Activated T-cell treated with anti-CD3 and anti-CD28 coated beads, Interleukin-2, amount 50 U/mL, for 24 hours (primary cell): ENCODE data around the gene FLG2.
"Not testable (repeated sequence)": the region's sequence is repeated elsewhere in the genome, so short reads cannot be mapped to it uniquely, and the experiment has no call there.

Experiments
- DNase-seq: peaks from one replicate; pipeline ENCODE4 v3.0.0-alpha.2; 2020
- H3K27ac Mint-ChIP-seq: 2 replicates; pipeline ENCODE4 v1.8.0; 2020; ENCODE audit warnings: mild to moderate bottlenecking, mixed read lengths
- H3K27me3 Mint-ChIP-seq: 2 replicates; pipeline ENCODE4 v1.8.0; 2020; ENCODE audit warnings: mixed read lengths
- H3K36me3 Mint-ChIP-seq: 2 replicates; pipeline ENCODE4 v1.8.0; 2020; ENCODE audit warnings: low read depth, mixed read lengths
- H3K4me1 Mint-ChIP-seq: 2 replicates; pipeline ENCODE4 v1.8.0; 2020; ENCODE audit warnings: low read depth, mixed read lengths
- H3K4me3 Mint-ChIP-seq: 2 replicates; pipeline ENCODE4 v1.8.0; 2020; ENCODE audit warnings: mild to moderate bottlenecking, moderate library complexity, mixed read lengths
- H3K9me3 Mint-ChIP-seq: 2 replicates; pipeline ENCODE4 v1.8.0; 2020; ENCODE audit warnings: mixed read lengths

The FLG2 gene

DNA sequence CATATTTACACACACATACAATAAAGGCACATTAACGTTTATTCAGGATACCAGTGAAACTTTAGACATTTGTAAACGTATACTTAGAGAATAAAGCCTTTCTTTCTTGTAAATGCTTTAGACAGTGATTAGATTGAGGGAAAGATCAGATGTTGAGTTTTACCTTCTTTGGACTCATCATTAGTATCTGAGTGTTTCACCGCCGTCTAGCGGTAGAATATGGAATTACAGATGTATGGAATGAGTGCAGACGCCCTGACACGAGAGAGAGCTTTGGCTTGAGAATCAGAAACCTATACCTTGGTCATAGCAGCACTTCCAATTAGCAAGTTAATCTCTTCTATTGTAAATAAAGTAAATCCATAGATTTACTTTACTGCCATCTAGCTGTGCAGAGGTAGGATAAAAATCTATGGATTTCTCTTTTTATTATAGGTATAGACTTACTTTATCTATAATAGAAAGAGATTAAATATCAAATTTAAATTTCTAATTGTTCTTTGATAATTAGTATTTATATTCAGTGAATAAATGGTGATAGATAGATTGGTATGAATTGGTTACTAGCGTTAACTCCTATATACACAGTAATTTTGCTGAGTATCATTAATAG, 12.6 kb downstream of the FLG2 start:
- H3K27ac Mint-ChIP-seq = no peak overlapping the region
- no peak overlapping the region for H3K4me3 Mint-ChIP-seq
- H3K36me3 Mint-ChIP-seq = no peaks in the 10 kb centered on the region
- no peak for DNase-seq
- no peaks in the 10 kb centered on the region for H3K9me3 Mint-ChIP-seq
- H3K4me1 Mint-ChIP-seq = peaks cover 6% of the 10 kb centered on the region
- H3K27me3 Mint-ChIP-seq = peaks cover 24% of the 10 kb centered on the region

DNA sequence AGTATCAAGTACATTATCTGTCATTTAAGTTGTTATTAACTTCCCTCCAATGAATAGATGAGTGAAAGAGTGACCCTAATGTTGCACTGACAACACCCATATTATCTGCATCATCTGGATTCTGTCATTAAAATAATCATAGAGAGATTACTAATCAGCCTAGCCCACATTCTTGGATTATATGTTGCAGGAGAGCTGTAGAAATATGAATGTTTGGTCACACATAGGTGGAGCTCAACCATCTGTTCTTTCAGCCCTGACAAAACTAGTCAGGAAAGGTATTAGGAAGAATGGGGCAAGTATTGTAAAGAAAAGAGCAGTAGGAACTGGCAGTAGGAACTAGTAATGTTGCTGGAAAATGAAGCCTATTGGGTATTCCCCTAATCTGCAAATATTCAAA, 15.4 kb downstream of the FLG2 start:
- Mint-ChIP-seq H3K27ac (no peak overlapping the region), H3K4me1 (peaks cover 6% of the 10 kb centered on the region), H3K9me3 (no peaks in the 10 kb centered on the region), H3K4me3 (no peak overlapping the region), H3K27me3 (peaks cover 33% of the 10 kb centered on the region), H3K36me3 (no peaks in the 10 kb centered on the region)
- DNase-seq = no peak

DNA sequence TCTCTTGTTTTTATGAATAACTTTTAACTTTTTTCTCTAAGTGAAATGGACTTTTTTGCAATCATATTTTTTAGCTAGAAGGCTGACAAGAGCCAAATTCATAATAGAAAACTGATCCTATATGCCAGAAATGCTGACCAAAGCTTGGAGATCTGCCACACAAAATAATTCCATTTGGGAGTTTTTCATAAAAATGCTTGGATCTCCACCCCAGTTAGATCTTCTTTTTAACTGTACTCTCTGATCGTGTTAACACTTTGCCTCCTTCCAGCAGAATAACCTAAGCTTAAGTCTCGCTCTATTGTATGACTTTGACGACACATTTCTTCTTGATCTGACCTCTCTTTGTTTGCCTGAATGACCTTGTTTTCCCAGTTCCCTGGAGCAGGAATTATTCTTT, 16.8 kb downstream of the FLG2 start:
- H3K4me3 Mint-ChIP-seq = no peak overlapping the region
- H3K27me3 Mint-ChIP-seq = peaks cover 36% of the 10 kb centered on the region
- no peaks in the 10 kb centered on the region for H3K9me3 Mint-ChIP-seq
- H3K4me1 Mint-ChIP-seq = peaks cover 6% of the 10 kb centered on the region
- no peak overlapping the region for H3K27ac Mint-ChIP-seq
- H3K36me3 Mint-ChIP-seq = no peaks in the 10 kb centered on the region
- no peak for DNase-seq

DNA sequence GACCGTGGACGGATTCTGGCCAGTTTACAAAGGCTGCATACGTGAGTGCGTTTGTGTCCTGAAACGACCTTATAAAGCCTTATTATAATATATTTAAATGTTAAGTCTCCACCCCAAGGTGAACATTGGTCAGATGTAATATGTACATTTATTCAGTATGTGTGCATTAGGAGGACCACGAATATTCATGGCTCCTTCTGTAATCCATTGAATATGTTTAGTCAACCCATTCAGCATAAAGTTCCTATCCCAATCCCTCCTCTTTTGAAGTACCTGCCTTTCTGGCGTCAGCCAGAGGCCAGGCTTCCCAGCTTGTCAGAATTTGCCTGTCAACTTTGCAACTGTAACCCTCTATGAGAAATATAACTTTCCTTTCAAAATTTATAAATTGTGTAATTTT, 24.4 kb downstream of the FLG2 start:
- Mint-ChIP-seq H3K9me3 (no peaks in the 10 kb centered on the region), H3K4me3 (no peak overlapping the region), H3K36me3 (no peaks in the 10 kb centered on the region), H3K4me1 (no peaks in the 10 kb centered on the region), H3K27me3 (peaks cover 25% of the 10 kb centered on the region), H3K27ac (no peak overlapping the region)
- no peak for DNase-seq

DNA sequence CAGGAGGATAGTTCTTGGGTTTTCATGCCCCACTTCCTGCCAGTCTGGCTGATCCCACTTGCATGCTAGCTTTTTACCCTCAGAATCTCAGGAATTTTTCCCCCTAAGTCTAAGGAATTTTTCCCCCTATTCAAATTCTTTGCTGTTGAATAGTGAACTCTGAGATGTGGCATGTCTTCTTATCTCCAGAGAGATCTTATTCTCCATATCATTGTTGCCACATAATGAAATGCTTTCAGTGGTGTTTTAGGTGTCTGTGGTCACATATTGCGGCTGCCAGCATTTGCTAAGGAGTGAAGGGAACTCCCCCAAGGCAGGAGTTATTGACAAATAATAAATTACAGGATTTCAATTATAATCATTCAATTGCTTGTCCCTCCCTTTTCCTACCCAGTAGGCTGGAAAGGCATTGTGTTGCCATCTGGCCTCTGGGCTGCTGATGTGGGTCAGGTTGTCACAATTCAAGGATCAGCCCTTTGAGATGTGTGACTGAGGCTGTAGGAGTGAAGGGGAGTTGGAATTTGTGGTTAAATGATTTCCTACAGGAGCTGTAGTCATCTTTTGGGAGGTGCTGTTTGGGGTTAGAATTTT, 30.9 kb downstream of the FLG2 start:
- Mint-ChIP-seq H3K27ac (no peak overlapping the region), H3K4me3 (no peak overlapping the region), H3K36me3 (no peaks in the 10 kb centered on the region), H3K4me1 (no peaks in the 10 kb centered on the region), H3K27me3 (peaks cover 7% of the 10 kb centered on the region), H3K9me3 (no peaks in the 10 kb centered on the region)
- no peak for DNase-seq

DNA sequence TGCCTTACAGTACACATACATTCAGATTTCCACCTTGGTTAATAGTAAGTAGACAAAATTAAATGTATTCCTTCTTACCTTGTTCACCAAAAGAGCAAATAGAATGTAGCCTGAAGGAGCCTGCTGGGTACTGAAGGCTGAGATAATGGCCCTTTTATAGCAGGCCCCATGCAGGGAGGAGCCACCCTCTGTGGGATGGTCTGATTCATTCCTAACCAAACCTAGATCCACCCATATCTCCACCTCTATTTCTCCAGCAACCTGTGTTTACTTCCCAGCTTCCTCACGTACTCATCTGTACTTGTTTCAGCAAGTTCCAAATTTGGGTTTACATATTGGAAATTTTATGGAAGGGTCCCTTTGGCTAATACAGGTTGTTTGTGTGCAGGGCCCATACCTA, 34.7 kb downstream of the FLG2 start, which contains the start of gene FLG:
Gene FLG (minus strand): TSS at position 129 of the 400 bp plus-strand sequence. CDS start 9,783 bp downstream, outside the sequence.
- no peaks in the 10 kb centered on the region for H3K4me1 Mint-ChIP-seq
- H3K27ac Mint-ChIP-seq = no peak within 1 kb of the TSS
- no peaks in the 10 kb centered on the region for H3K36me3 Mint-ChIP-seq
- no peaks in the 10 kb centered on the region for H3K9me3 Mint-ChIP-seq
- peaks cover 3% of the 10 kb centered on the region for H3K27me3 Mint-ChIP-seq
- H3K4me3 Mint-ChIP-seq = no peak within 1 kb of the TSS
- DNase-seq = no peak

DNA sequence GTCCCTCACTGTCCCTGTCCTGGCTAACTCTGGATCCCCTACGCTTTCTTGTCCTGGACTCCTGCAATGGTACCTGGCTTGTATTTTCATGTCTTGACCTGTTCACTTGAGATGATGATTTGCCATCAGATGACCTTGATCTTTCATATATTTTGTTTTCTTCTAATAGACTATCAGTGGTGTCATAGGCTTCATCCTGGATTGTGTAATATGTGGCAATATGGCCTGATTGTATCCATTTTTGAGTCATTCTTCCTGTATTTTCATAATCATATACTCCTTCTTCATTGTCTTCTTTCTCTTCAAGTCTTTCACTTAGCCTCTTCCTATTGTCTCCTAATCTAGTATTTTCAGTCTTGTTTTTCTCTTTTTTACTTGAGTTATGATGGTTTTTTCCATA, 45.8 kb downstream of the FLG2 start:
- no peak overlapping the region for H3K4me3 Mint-ChIP-seq
- no peaks in the 10 kb centered on the region for H3K36me3 Mint-ChIP-seq
- no peak overlapping the region for H3K27ac Mint-ChIP-seq
- H3K27me3 Mint-ChIP-seq = peaks cover 5% of the 10 kb centered on the region
- H3K4me1 Mint-ChIP-seq = no peaks in the 10 kb centered on the region
- H3K9me3 Mint-ChIP-seq = no peaks in the 10 kb centered on the region
- DNase-seq = no peak

DNA sequence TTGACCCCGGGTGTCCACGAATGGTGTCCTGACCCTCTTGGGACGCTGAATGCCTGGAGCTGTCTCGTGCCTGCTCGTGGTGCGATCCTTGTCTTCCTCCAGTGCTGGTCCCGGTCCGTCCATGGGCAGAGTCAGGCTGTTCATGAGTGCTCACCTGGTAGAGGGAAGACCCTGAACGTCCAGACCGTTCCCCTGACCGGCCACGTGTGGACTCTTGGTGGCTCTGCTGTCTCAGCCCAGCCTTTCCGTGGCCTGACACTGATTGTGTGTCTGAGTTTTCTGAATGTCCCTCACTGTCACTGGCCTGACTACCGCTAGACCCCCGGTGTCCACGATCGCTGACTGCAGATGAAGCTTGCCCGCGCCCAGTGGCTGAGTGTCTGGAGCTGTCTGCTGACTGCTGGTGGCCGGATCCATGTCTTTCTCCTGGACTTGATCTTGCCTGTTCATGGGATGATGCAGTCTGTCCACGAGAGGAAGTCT, 46.4 kb downstream of the FLG2 start:
- no peaks in the 10 kb centered on the region for H3K4me1 Mint-ChIP-seq
- H3K9me3 Mint-ChIP-seq = no peaks in the 10 kb centered on the region
- no peak for DNase-seq
- no peak overlapping the region for H3K27ac Mint-ChIP-seq
- no peaks in the 10 kb centered on the region for H3K36me3 Mint-ChIP-seq
- peaks cover 6% of the 10 kb centered on the region for H3K27me3 Mint-ChIP-seq
- no peak overlapping the region for H3K4me3 Mint-ChIP-seq

DNA sequence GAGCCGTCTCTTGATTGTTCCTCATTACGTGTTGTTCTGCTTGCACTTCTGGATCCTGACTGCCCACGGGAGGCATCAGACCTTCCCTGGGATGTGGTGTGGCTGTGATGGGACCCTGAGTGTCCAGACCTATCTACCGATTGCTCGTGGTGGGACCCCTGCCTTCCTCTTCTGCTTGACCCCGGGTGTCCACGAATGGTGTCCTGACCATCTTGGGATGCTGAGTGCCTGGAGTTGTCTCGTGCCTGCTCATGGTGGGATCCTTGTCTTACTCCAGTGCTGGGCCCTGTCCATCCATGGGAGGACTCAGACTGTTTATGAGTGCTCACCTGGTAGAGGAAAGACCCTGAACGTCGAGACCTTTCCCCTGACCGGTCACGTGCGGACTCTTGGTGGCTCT, 47.6 kb downstream of the FLG2 start:
- not testable (repeated sequence) for H3K27ac Mint-ChIP-seq, H3K27me3 Mint-ChIP-seq, H3K9me3 Mint-ChIP-seq, DNase-seq, H3K36me3 Mint-ChIP-seq, H3K4me1 Mint-ChIP-seq, H3K4me3 Mint-ChIP-seq

DNA sequence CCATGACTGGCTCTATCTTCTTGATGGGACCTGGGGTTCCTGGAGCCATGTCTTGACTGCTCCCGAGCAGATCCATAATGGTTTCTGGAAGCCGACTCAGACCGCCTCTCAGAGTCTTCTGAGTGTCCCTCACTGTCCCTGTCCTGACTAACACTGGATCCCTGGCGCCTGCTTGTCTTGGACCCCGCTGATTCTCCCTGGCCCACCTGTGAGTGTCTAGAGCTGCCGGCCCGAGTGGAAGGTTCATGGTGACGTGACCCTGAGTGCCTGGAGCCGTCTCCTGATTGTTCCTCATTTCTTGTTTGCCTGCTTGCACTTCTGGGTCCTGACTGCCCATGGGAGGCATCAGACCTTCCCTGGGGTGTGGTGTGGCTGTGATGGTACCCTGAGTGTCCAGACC, 49.9 kb downstream of the FLG2 start:
- Mint-ChIP-seq H3K4me1 (no peaks in the 10 kb centered on the region), H3K27me3 (peaks cover 8% of the 10 kb centered on the region), H3K27ac (no peak overlapping the region), H3K36me3 (no peaks in the 10 kb centered on the region), H3K4me3 (no peak overlapping the region), H3K9me3 (no peaks in the 10 kb centered on the region)
- DNase-seq = no peak

DNA sequence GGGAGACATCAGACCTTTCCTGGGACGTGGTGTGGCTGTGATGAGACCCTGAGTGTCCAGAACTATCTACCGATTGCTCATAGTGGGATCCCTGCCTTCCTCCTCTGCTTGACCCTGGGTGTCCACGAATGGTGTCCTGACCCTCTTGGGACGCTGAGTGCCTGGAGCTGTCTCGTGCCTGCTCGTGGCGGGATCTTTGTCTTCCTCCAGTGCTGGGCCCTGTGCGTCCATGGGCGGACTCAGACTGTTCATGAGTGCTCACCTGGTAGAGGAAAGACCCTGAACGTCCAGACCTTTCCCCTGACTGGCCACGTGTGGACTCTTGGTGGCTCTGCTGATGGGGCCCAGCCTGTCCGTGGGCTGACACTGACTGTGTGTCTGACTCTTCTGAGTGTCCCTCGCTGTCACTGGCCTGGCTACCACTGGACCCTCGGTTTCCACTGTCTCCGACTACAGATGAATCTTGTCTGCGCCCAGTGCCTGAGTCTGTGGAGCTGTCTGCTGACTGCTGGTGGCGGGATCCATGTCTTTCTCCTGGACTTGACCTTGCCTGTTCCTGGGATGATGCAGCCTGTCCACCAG, 50.4 kb downstream of the FLG2 start:
- H3K27ac Mint-ChIP-seq, H3K4me1 Mint-ChIP-seq, DNase-seq, H3K9me3 Mint-ChIP-seq, H3K27me3 Mint-ChIP-seq, H3K4me3 Mint-ChIP-seq, H3K36me3 Mint-ChIP-seq: not testable (repeated sequence)

DNA sequence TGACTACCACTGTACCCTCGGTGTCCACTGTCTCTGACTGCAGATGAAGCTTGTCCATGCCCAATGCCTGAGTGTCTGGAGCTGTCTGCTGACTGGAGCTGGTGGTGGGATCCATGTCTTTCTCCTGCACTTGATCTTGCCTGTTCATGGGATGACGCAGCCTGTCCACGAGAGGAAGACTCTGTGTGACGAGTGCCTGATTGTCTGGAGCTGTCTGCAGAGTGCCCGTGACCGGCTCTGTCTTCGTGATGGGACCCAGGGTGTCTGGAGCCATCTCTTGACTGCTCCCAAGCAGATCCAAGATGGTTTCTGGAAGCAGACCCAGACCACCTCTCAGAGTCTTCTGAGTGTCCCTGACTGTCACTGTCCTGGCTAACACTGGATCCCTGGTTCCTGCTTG, 51.0 kb downstream of the FLG2 start:
- H3K4me3 Mint-ChIP-seq, H3K9me3 Mint-ChIP-seq, H3K27ac Mint-ChIP-seq, DNase-seq, H3K36me3 Mint-ChIP-seq, H3K4me1 Mint-ChIP-seq, H3K27me3 Mint-ChIP-seq: not testable (repeated sequence)

DNA sequence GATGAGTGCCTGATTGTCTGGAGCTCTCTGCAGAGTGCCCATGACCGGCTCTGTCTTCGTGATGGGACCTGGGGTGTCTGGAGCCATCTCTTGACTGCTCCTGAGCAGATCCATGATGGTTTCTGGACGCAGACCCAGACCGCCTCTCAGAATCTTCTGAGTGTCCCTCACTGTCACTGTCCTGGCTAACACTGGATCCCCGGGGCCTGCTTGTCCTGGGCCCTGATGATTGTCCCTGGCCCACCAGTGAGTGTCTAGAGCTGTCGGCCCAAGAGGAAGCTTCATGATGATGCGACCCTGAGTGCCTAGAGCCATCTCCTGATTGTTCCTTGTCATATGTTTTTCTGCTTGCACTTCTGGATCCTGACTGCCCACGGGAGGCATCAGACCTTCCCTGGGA, 51.8 kb downstream of the FLG2 start:
- not testable (repeated sequence) for H3K27ac Mint-ChIP-seq, DNase-seq, H3K36me3 Mint-ChIP-seq, H3K4me1 Mint-ChIP-seq, H3K9me3 Mint-ChIP-seq, H3K27me3 Mint-ChIP-seq, H3K4me3 Mint-ChIP-seq

DNA sequence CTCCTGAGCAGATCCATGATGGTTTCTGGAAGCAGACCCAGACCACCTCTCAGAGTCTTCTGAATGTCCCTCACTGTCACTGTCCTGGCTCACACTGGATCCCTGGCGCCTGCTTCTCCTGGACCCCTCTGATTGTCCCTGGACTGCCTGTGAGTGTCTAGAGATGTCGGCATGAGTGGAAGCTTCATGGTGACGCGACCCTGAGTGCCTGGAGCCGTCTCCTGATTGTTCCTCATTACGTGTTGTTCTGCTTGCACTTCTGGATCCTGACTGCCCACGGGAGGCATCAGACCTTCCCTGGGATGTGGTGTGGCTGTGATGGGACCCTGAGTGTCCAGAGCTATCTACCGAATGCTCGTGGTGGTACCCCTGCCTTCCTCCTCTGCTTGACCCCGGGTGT, 53.7 kb downstream of the FLG2 start:
- not testable (repeated sequence) for H3K4me1 Mint-ChIP-seq, H3K4me3 Mint-ChIP-seq, H3K36me3 Mint-ChIP-seq, DNase-seq, H3K27me3 Mint-ChIP-seq, H3K9me3 Mint-ChIP-seq, H3K27ac Mint-ChIP-seq

DNA sequence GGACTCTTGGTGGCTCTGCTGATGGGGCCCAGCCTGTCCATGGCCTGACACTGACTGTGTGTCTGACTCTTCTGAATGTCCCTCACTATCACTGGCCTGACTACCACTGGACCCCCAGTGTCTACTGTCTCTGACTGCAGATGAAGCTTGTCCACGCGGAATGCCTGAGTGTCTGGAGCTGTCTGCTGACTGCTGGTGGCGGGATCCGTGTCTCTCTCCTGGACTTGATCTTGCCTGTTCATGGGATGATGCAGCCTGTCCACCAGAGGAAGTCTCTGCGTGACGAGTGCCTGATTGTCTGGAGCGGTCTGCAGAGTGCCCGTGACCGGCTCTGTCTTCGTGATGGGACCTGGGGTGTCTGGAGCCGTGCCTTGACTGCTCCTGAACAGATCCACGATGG, 55.0 kb downstream of the FLG2 start:
- H3K36me3 Mint-ChIP-seq, H3K9me3 Mint-ChIP-seq, H3K27ac Mint-ChIP-seq, H3K4me3 Mint-ChIP-seq, DNase-seq, H3K4me1 Mint-ChIP-seq, H3K27me3 Mint-ChIP-seq: not testable (repeated sequence)
